SK-N-MC (cell line): Measurements from ENCODE around the gene ASF1A.

ENCODE experiments used
- EZH2 ChIP-seq: fragments of 200-600 bp; sonication (generic); IDR thresholded peaks from one replicate; pipeline ENCODE4 v1.6.1; 2017; ENCODE audit warnings: antibody characterized with exemption
- FOXP2 ChIP-seq: optimal IDR thresholded peaks from 2 replicates; pipeline ENCODE3; 2011; ENCODE audit warnings: mild to moderate bottlenecking, moderate library complexity; ENCODE audit not compliant: insufficient read depth; ENCODE audit errors: extremely low read length, control extremely low read depth
- POLR2AphosphoS5 ChIP-seq: IDR thresholded peaks from 2 replicates; pipeline ENCODE4 v1.6.1; 2012; ENCODE audit warnings: mild to moderate bottlenecking, low read depth, low read length, borderline replicate concordance

DNA sequence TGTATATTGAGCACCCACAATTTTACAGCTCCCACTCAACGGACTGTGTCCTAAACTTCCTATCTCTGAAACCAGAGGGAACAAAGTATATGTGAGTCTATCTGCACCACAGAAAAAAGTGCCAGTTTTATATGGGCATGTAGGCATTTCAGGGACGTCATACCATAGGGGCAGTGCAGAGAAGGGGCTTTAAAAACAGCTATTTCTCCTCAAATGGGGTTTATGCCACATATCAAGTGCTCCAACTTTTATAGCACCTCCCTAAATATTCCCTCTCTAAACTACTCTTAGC is 28.9 kb upstream of the ASF1A start:
- TF ChIP-seq EZH2 (no peak), FOXP2 (no peak), POLR2AphosphoS5 (no peak)
